SK-N-SH treated with all-trans-retinoic acid at 6 μM for 48 hours (cell line): Measurements from ENCODE around the gene GNG5.
"Not testable (repeated sequence)": the region's sequence is repeated elsewhere in the genome, so short reads cannot be mapped to it uniquely, and the experiment has no call there.

Experiments used
- ATAC-seq: fragments of 200-7000 bp; cut with Tn5 transposase; 3 replicates; pipeline ENCODE4 v1.9.1; 2020; ENCODE audit warnings: mild to moderate bottlenecking, moderate library complexity
- ARNTL ChIP-seq: fragments of 450-650 bp; formaldehyde crosslinking; IDR thresholded peaks from 2 replicates; pipeline ENCODE4 v1.5.0; 2020; ENCODE audit warnings: low read depth, mild to moderate bottlenecking, moderate library complexity, borderline replicate concordance
- CSDC2 ChIP-seq: fragments of 250-450 bp; sonication (Bioruptor Pico); IDR thresholded peaks from 2 replicates; pipeline ENCODE4 v1.5.0; 2020; ENCODE audit warnings: mild to moderate bottlenecking, moderate library complexity
- ESRRG ChIP-seq: fragments of 250-450 bp; sonication (Bioruptor Pico); IDR thresholded peaks from 2 replicates; pipeline ENCODE4 v1.6.1; 2021; ENCODE audit warnings: mild to moderate bottlenecking
- GLIS3 ChIP-seq: fragments of 250-450 bp; sonication (Bioruptor Pico); IDR thresholded peaks from 2 replicates; pipeline ENCODE4 v1.5.0; 2020; ENCODE audit warnings: mild to moderate bottlenecking, moderate library complexity
- ISL1 ChIP-seq: fragments of 250-450 bp; sonication (Bioruptor Pico); IDR thresholded peaks from 2 replicates; pipeline ENCODE4 v2.1.2; 2022; ENCODE audit warnings: mild to moderate bottlenecking, moderate library complexity
- OSR1 ChIP-seq: fragments of 250-450 bp; sonication (Bioruptor Pico); IDR thresholded peaks from 2 replicates; pipeline ENCODE4 v1.8.0; 2022; ENCODE audit warnings: moderate library complexity, mild to moderate bottlenecking, inconsistent platforms
- RARB ChIP-seq: fragments of 250-450 bp; sonication (Bioruptor Pico); IDR thresholded peaks from 2 replicates; pipeline ENCODE4 v1.8.0; 2021; ENCODE audit warnings: mild to moderate bottlenecking, moderate library complexity
- SNAI2 ChIP-seq: fragments of 250-450 bp; sonication (Bioruptor Pico); IDR thresholded peaks from 2 replicates; pipeline ENCODE4 v1.5.0; 2020; ENCODE audit warnings: mild to moderate bottlenecking, moderate library complexity
- TCF4 ChIP-seq: fragments of 250-450 bp; sonication (Bioruptor Pico); IDR thresholded peaks from 2 replicates; pipeline ENCODE4 v1.8.0; 2021; ENCODE audit warnings: mild to moderate bottlenecking, moderate library complexity, borderline replicate concordance
- TOX ChIP-seq: fragments of 250-450 bp; sonication (Bioruptor Pico); IDR thresholded peaks from 2 replicates; pipeline ENCODE4 v1.8.0; 2021; ENCODE audit warnings: mild to moderate bottlenecking, moderate library complexity, borderline replicate concordance
- ZC3H10 ChIP-seq: fragments of 250-450 bp; sonication (Bioruptor Pico); IDR thresholded peaks from 2 replicates; pipeline ENCODE4 v1.5.1; 2021; ENCODE audit warnings: mild to moderate bottlenecking, moderate library complexity
- ZFP3 ChIP-seq: fragments of 250-450 bp; sonication (Bioruptor Pico); IDR thresholded peaks from 2 replicates; pipeline ENCODE4 v1.5.0; 2020; ENCODE audit warnings: mild to moderate bottlenecking, moderate library complexity
- ZFP30 ChIP-seq: fragments of 450-650 bp; formaldehyde crosslinking; IDR thresholded peaks from 2 replicates; pipeline ENCODE4 v1.5.0; 2022; ENCODE audit warnings: mild to moderate bottlenecking, moderate library complexity
- ZNF565 ChIP-seq: fragments of 450-650 bp; formaldehyde crosslinking; conservative IDR thresholded peaks from 2 replicates; pipeline ENCODE4 v1.5.0; 2020; ENCODE audit warnings: low read depth, mild to moderate bottlenecking, moderate library complexity
- ZNF70 ChIP-seq: fragments of 450-650 bp; formaldehyde crosslinking; IDR thresholded peaks from 2 replicates; pipeline ENCODE4 v1.5.0; 2020; ENCODE audit warnings: mild to moderate bottlenecking, moderate library complexity
- ZNF8 ChIP-seq: fragments of 450-650 bp; formaldehyde crosslinking; IDR thresholded peaks from 2 replicates; pipeline ENCODE4 v1.5.0; 2020; ENCODE audit warnings: mild to moderate bottlenecking, moderate library complexity
- TF ChIP-seq, protein P1 (sequence below): fragments of 250-450 bp; sonication (Bioruptor Pico); IDR thresholded peaks from 2 replicates; pipeline ENCODE4 v1.5.1; 2021; ENCODE audit warnings: mild to moderate bottlenecking, moderate library complexity
- TF ChIP-seq, protein P2 (sequence below): fragments of 250-450 bp; sonication (Bioruptor Pico); IDR thresholded peaks from 2 replicates; pipeline ENCODE4 v1.8.0; 2020; ENCODE audit warnings: mild to moderate bottlenecking, moderate library complexity, borderline replicate concordance
- TF ChIP-seq, protein P3 (sequence below): fragments of 250-450 bp; sonication (Bioruptor Pico); IDR thresholded peaks from 2 replicates; pipeline ENCODE4 v1.5.1; 2020; ENCODE audit warnings: low read depth, mild to moderate bottlenecking, moderate library complexity
- TF ChIP-seq, protein P4 (sequence below): fragments of 250-450 bp; sonication (Bioruptor Pico); IDR thresholded peaks from 2 replicates; pipeline ENCODE4 v1.8.0; 2021; ENCODE audit warnings: low read depth, mild to moderate bottlenecking, moderate library complexity, borderline replicate concordance

The GNG5 gene

DNA sequence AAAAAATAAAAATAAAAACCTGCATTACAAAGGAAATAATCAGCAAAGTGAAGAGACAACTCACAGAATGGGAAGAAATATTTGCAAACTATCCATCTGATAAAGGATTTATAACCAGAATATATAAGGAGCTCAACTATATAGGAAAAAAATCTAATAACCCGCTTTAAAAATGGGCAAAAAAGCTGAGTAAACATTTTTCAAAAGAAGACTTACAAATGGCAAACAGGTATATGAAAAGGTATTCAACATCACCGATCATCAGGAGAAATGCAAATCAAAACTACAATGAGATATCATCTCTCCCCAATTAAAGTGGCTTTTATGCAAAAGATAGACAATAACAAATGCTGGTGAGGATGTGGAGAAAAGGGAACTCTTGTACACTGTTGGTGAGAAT is 3.8 kb upstream of the GNG5 start:
- ATAC-seq = no peak
- TF ChIP-seq ZFP30 (CRISPR knock-in tag) (no peak), ZNF8 (CRISPR knock-in tag) (no peak), CSDC2 (CRISPR knock-in tag) (no peak), TCF4 (CRISPR knock-in tag) (no peak), ARNTL (CRISPR knock-in tag) (no peak), ZFP3 (CRISPR knock-in tag) (no peak), ZNF565 (CRISPR knock-in tag) (no peak), ZC3H10 (CRISPR knock-in tag) (no peak)
- TF ChIP-seq, protein P1, sequence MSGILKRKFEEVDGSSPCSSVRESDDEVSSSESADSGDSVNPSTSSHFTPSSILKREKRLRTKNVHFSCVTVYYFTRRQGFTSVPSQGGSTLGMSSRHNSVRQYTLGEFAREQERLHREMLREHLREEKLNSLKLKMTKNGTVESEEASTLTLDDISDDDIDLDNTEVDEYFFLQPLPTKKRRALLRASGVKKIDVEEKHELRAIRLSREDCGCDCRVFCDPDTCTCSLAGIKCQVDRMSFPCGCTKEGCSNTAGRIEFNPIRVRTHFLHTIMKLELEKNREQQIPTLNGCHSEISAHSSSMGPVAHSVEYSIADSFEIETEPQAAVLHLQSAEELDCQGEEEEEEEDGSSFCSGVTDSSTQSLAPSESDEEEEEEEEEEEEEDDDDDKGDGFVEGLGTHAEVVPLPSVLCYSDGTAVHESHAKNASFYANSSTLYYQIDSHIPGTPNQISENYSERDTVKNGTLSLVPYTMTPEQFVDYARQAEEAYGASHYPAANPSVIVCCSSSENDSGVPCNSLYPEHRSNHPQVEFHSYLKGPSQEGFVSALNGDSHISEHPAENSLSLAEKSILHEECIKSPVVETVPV (CRISPR knock-in tag) = no peak
- TF ChIP-seq, protein P2, sequence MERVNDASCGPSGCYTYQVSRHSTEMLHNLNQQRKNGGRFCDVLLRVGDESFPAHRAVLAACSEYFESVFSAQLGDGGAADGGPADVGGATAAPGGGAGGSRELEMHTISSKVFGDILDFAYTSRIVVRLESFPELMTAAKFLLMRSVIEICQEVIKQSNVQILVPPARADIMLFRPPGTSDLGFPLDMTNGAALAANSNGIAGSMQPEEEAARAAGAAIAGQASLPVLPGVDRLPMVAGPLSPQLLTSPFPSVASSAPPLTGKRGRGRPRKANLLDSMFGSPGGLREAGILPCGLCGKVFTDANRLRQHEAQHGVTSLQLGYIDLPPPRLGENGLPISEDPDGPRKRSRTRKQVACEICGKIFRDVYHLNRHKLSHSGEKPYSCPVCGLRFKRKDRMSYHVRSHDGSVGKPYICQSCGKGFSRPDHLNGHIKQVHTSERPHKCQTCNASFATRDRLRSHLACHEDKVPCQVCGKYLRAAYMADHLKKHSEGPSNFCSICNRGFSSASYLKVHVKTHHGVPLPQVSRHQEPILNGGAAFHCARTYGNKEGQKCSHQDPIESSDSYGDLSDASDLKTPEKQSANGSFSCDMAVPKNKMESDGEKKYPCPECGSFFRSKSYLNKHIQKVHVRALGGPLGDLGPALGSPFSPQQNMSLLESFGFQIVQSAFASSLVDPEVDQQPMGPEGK = no peak

DNA sequence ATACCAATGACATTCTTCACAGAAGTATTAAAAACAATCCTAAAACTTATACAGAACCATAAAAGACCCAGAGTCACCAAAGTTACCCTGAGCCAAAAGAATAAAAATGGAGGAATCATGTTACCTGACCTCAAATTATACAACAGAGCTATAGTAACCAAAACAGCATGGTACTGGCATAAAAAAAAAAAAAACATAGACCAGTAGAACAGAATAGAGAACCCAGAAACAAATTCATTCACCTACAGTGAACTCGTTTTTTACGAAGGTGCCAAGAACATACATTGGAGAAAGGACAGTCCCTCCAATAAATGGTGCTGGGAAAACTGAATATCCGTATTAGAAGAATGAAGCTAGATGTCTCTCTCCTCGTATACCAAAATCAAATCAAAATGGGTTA is 2.6 kb upstream of the GNG5 start:
- no peak for TF ChIP-seq TOX (CRISPR knock-in tag)
- TF ChIP-seq ZFP30 (CRISPR knock-in tag) = no peak
- TF ChIP-seq CSDC2 (CRISPR knock-in tag) = no peak
- no peak for TF ChIP-seq ESRRG (CRISPR knock-in tag)
- no peak for TF ChIP-seq OSR1 (CRISPR knock-in tag)
- no peak for TF ChIP-seq SNAI2 (CRISPR knock-in tag)
- no peak for TF ChIP-seq ZC3H10 (CRISPR knock-in tag)
- TF ChIP-seq, protein P3, sequence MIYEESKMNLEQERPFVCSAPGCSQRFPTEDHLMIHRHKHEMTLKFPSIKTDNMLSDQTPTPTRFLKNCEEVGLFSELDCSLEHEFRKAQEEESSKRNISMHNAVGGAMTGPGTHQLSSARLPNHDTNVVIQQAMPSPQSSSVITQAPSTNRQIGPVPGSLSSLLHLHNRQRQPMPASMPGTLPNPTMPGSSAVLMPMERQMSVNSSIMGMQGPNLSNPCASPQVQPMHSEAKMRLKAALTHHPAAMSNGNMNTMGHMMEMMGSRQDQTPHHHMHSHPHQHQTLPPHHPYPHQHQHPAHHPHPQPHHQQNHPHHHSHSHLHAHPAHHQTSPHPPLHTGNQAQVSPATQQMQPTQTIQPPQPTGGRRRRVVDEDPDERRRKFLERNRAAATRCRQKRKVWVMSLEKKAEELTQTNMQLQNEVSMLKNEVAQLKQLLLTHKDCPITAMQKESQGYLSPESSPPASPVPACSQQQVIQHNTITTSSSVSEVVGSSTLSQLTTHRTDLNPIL (CRISPR knock-in tag) = no peak
- no peak for ATAC-seq

DNA sequence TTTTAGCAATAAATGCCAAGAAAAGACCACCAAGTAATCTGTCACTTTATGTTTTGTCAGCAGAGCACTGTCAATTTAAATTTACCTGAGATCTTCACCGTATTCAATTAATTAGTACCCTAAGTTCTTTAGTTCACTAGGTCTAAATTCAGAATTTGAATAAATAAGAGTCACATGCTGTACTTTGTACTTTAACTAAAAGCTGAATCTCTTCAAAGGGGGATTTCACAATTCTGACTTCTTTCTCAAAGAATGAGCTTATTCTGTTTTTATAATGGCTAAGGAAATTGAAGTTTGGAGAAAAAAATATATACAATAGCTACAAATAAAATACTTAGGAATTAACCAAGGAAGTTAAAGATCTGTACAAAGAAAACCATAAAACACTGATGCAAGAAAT is 2.1 kb upstream of the GNG5 start:
- no peak for ATAC-seq

DNA sequence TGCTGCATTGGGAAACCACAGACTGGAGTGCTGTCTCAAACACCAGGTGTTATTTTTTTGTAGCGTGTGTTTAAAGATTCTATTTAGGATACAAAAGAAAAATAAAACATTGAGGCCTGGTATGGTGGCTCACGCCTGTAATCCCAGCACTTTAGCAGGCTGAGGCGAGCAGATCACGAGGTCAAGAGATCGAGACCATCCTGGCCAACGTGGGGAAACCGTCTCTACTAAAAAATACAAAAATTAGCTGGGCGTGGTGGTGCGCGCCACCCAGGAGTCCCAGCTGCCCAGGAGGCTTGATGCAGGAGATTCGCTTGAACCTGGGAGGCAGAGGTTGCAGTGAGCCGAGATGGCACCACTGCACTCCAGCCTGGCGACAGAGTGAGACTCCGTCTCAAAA is 1.5 kb upstream of the GNG5 start:
- not testable (repeated sequence) for ATAC-seq

More for the DNA sequence above, 2.1 kb upstream of the GNG5 start:
- TF ChIP-seq, protein P1 (CRISPR knock-in tag) = no peak
- no peak for TF ChIP-seq ESRRG (CRISPR knock-in tag)
- TF ChIP-seq OSR1 (CRISPR knock-in tag) = no peak
- no peak for TF ChIP-seq ZNF8 (CRISPR knock-in tag)

DNA sequence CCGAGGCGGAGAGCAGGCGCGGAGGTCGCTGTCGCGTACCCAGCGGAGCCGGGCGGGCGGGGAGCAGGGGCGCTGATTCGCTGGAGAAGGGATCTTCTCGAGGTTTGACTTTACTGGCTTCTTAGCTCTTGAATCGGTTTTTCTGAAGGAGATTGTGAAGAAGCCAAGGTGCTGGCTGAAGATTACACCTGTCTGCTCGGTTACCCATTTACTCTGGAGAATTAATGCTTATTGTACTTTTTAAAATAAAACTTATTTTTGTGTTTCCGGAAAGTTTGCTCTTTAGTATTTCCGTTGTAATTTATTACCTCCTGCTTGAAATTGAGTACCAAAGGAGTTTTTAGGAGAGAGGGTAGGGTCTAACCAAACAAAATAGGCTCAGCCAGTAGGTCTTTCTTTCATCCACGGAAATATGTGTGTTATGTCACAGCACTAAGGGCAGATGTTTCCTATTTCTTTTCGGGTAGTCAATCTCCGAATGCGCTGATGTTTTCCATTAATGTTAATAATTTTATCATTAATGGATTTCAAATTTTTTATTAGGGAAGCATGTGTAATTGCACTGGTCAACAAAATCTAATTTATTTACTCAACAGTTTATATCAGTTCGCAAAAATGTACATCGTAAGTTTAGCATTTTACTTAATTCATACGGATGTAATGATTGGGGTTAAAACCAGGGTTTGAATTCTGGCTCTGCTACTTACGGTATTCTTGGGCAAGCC is 510 bp upstream of the GNG5 start:
- TF ChIP-seq TOX (CRISPR knock-in tag) = no peak
- no peak for ATAC-seq

DNA sequence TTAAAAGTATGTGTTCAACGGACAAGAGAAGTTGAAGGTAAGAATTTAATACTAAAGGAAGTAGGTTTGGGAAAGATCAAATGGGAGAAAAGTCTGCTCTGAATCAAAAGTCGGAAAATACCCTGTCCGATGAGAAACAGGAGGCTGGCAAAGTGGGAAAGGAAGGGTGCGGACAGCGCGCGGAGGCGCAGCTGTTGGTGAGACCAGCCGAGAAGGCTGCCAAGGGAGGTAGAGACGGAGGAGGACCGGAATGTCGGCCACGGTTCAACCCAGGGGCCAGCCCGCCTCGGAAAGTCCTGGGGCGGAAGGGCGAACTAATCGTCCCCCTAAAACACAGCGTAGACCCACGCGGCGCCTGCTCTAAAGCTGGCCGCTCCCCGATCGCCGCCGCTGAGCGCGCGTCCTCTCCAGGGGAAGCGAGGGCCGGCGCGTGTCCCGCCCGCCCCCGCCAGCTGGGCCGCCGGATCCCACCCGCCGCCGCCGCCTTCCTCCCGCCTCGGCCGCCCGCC is 834 bp downstream of the GNG5 start:
- peak; percentile 63 for ATAC-seq
- TF ChIP-seq ZC3H10 (CRISPR knock-in tag) (no peak), GLIS3 (CRISPR knock-in tag) (no peak), ISL1 (CRISPR knock-in tag) (no peak), SNAI2 (CRISPR knock-in tag) (no peak), ZNF8 (CRISPR knock-in tag) (no peak), ZFP3 (CRISPR knock-in tag) (no peak), ZNF565 (CRISPR knock-in tag) (no peak), ZFP30 (CRISPR knock-in tag) (no peak), CSDC2 (CRISPR knock-in tag) (no peak), ZNF70 (CRISPR knock-in tag) (no peak), RARB (no peak), TOX (CRISPR knock-in tag) (no peak), ARNTL (CRISPR knock-in tag) (no peak)
- TF ChIP-seq, protein P3 (CRISPR knock-in tag) = no peak
- TF ChIP-seq, protein P4, sequence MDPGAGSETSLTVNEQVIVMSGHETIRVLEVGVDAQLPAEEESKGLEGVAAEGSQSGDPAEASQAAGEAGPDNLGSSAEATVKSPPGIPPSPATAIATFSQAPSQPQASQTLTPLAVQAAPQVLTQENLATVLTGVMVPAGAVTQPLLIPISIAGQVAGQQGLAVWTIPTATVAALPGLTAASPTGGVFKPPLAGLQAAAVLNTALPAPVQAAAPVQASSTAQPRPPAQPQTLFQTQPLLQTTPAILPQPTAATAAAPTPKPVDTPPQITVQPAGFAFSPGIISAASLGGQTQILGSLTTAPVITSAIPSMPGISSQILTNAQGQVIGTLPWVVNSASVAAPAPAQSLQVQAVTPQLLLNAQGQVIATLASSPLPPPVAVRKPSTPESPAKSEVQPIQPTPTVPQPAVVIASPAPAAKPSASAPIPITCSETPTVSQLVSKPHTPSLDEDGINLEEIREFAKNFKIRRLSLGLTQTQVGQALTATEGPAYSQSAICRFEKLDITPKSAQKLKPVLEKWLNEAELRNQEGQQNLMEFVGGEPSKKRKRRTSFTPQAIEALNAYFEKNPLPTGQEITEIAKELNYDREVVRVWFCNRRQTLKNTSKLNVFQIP (CRISPR knock-in tag) = no peak
- TF ChIP-seq, protein P1 (CRISPR knock-in tag) = no peak
